HEK293 (cell line): ENCODE results near the gene PKHD1.

Source experiments
- CTCF ChIA-PET: fragments of 350-600 bp; formaldehyde crosslinking; extraction: SDS; loops from one replicate; lab custom pipeline; 2021; ENCODE audit warnings: antibody characterized with exemption; lab: Yijun Ruan, JAX
- POLR2A ChIA-PET: fragments of 300-600 bp; formaldehyde crosslinking; extraction: SDS; loops from one replicate; lab custom pipeline; 2020; ENCODE audit warnings: antibody characterized with exemption, inconsistent platforms; lab: Yijun Ruan, JAX
- H3K27ac ChIP-seq: fragments of 200-500 bp; sonication (Bioruptor generic); 2 replicates; pipeline ENCODE4 v1.5.1; 2014; ENCODE audit warnings: low read depth, low read length, control low read depth, inconsistent platforms; ENCODE audit errors: extremely low read depth
- H3K36me3 ChIP-seq, 2 experiments: fragments of 200-500 bp in 1 of 2; sonication (Bioruptor generic) in 1 of 2; 1 replicate in 1 of 2; 2 replicates in 1 of 2; pipeline ENCODE4 v1.5.1; 2014 to 2017; ENCODE audit warnings: inconsistent platforms in 2 of 2, low read length in 2 of 2; ENCODE audit not compliant: control insufficient read depth in 2 of 2, insufficient read depth in 1 of 2
- H3K4me1 ChIP-seq: fragments of 200-500 bp; sonication (Bioruptor generic); 2 replicates; pipeline ENCODE4 v1.5.1; 2014; ENCODE audit warnings: mild to moderate bottlenecking, low read length, inconsistent platforms; ENCODE audit not compliant: control insufficient read depth, insufficient read depth
- H3K4me3 ChIP-seq: 2 replicates; pipeline ENCODE4 v1.5.1; 2011; ENCODE audit warnings: low read depth, mild to moderate bottlenecking, control low read depth, low read length, moderate library complexity
- H3K9me3 ChIP-seq: fragments of 200-500 bp; sonication (Bioruptor generic); 2 replicates; pipeline ENCODE4 v1.5.1; 2014; ENCODE audit warnings: low read depth, low read length, inconsistent platforms; ENCODE audit not compliant: control insufficient read depth, insufficient read depth
- GLIS1 ChIP-seq: fragments of 450-650 bp; formaldehyde crosslinking; IDR thresholded peaks from 2 replicates; pipeline ENCODE4 v1.5.1; 2016; ENCODE audit warnings: missing biosample characterization, missing genetic modification characterization
- SETDB1 ChIP-seq: IDR thresholded peaks from one replicate; pipeline ENCODE4 v1.6.1; 2017; ENCODE audit warnings: mild to moderate bottlenecking, low read length, moderate library complexity, mixed read lengths; ENCODE audit not compliant: insufficient read length
- TRIM28 ChIP-seq: IDR thresholded peaks from 2 replicates; pipeline ENCODE4 v1.6.1; 2011; ENCODE audit warnings: low read length, control low read depth, borderline replicate concordance
- WT1 ChIP-seq: fragments of 450-650 bp; formaldehyde crosslinking; IDR thresholded peaks from 2 replicates; pipeline ENCODE4 v1.5.1; 2016; ENCODE audit warnings: missing biosample characterization, missing genetic modification characterization
- ZFP41 ChIP-seq: fragments of 450-650 bp; formaldehyde crosslinking; IDR thresholded peaks from 2 replicates; pipeline ENCODE4 v1.5.1; 2016; ENCODE audit warnings: missing biosample characterization, missing genetic modification characterization, borderline replicate concordance
- ZIC2 ChIP-seq: fragments of 450-650 bp; formaldehyde crosslinking; IDR thresholded peaks from 2 replicates; pipeline ENCODE4 v1.5.1; 2016; ENCODE audit warnings: missing biosample characterization, missing genetic modification characterization
- ZNF132 ChIP-seq: fragments of 450-650 bp; formaldehyde crosslinking; IDR thresholded peaks from 2 replicates; pipeline ENCODE4 v1.5.1; 2017; ENCODE audit warnings: missing biosample characterization, missing genetic modification characterization, borderline replicate concordance
- ZNF146 ChIP-seq: fragments of 450-650 bp; formaldehyde crosslinking; IDR thresholded peaks from 2 replicates; pipeline ENCODE4 v1.5.1; 2016; ENCODE audit warnings: missing biosample characterization, missing genetic modification characterization
- ZNF16 ChIP-seq: fragments of 450-650 bp; formaldehyde crosslinking; IDR thresholded peaks from 2 replicates; pipeline ENCODE4 v1.5.1; 2016; ENCODE audit warnings: low read depth, missing biosample characterization, missing genetic modification characterization
- ZNF23 ChIP-seq: fragments of 450-650 bp; formaldehyde crosslinking; IDR thresholded peaks from 2 replicates; pipeline ENCODE4 v1.5.1; 2016; ENCODE audit warnings: missing biosample characterization, missing genetic modification characterization, borderline replicate concordance
- ZNF48 ChIP-seq: fragments of 450-650 bp; formaldehyde crosslinking; IDR thresholded peaks from 2 replicates; pipeline ENCODE4 v1.5.1; 2016; ENCODE audit warnings: missing biosample characterization, missing genetic modification characterization
- ZNF660 ChIP-seq: fragments of 450-650 bp; IDR thresholded peaks from 2 replicates; pipeline ENCODE4 v1.5.1; 2018; ENCODE audit warnings: missing biosample characterization, mild to moderate bottlenecking, missing genetic modification characterization
- ZNF664 ChIP-seq: fragments of 450-650 bp; formaldehyde crosslinking; IDR thresholded peaks from 2 replicates; pipeline ENCODE4 v1.5.1; 2016; ENCODE audit warnings: missing biosample characterization, missing genetic modification characterization
- ZXDB ChIP-seq: fragments of 450-650 bp; formaldehyde crosslinking; IDR thresholded peaks from 2 replicates; pipeline ENCODE4 v1.5.1; 2016; ENCODE audit warnings: missing biosample characterization, missing genetic modification characterization
- TF ChIP-seq, protein P1 (sequence below): fragments of 450-650 bp; formaldehyde crosslinking; IDR thresholded peaks from 2 replicates; pipeline ENCODE4 v1.5.1; 2016; ENCODE audit warnings: missing biosample characterization, missing genetic modification characterization
- TF ChIP-seq, protein P2 (sequence below): fragments of 450-650 bp; IDR thresholded peaks from 2 replicates; pipeline ENCODE4 v1.5.1; 2018; ENCODE audit warnings: missing biosample characterization, missing genetic modification characterization
- TF ChIP-seq, protein P3 (sequence below): fragments of 450-650 bp; formaldehyde crosslinking; conservative IDR thresholded peaks from 2 replicates; pipeline ENCODE4 v1.5.1; 2016; ENCODE audit warnings: low read depth, missing biosample characterization, missing genetic modification characterization
- TF ChIP-seq, protein P4 (sequence below): fragments of 450-650 bp; formaldehyde crosslinking; IDR thresholded peaks from 2 replicates; pipeline ENCODE4 v1.5.1; 2017; ENCODE audit warnings: missing biosample characterization, missing genetic modification characterization
- TF ChIP-seq, protein P5 (sequence below): fragments of 450-650 bp; formaldehyde crosslinking; IDR thresholded peaks from 2 replicates; pipeline ENCODE4 v1.5.1; 2016; ENCODE audit warnings: missing biosample characterization, missing genetic modification characterization

The PKHD1 gene

DNA sequence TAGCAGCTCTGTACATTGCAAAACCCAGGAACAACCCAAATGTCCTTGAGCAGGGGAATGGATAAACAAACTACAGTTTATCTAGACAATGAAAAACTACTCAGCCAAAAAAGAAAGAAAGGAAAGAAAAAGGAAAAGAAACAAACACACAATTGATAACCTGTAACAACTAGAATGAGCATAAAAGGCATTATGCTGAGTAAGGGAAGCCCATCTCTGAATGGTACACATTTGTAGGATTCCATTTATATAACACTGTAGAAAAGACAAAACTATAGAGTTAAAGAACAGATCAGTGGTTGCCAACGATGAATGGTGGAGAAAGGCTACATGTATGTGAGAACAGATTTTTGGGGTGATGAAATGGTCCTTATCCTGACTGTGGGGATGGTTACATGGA is 454.0 kb downstream of the PKHD1 start:
- no peak overlapping the region for H3K4me3 ChIP-seq
- no peak overlapping the region for H3K27ac ChIP-seq
- H3K36me3 ChIP-seq = no peaks in the 10 kb centered on the region
- POLR2A ChIA-PET = no interaction called here
- no peaks in the 10 kb centered on the region for H3K9me3 ChIP-seq
- no peak for TF ChIP-seq ZFP41 (tag by site-specific recombination)
- TF ChIP-seq ZNF660 (tag by site-specific recombination) = no peak
- TF ChIP-seq, protein P1, sequence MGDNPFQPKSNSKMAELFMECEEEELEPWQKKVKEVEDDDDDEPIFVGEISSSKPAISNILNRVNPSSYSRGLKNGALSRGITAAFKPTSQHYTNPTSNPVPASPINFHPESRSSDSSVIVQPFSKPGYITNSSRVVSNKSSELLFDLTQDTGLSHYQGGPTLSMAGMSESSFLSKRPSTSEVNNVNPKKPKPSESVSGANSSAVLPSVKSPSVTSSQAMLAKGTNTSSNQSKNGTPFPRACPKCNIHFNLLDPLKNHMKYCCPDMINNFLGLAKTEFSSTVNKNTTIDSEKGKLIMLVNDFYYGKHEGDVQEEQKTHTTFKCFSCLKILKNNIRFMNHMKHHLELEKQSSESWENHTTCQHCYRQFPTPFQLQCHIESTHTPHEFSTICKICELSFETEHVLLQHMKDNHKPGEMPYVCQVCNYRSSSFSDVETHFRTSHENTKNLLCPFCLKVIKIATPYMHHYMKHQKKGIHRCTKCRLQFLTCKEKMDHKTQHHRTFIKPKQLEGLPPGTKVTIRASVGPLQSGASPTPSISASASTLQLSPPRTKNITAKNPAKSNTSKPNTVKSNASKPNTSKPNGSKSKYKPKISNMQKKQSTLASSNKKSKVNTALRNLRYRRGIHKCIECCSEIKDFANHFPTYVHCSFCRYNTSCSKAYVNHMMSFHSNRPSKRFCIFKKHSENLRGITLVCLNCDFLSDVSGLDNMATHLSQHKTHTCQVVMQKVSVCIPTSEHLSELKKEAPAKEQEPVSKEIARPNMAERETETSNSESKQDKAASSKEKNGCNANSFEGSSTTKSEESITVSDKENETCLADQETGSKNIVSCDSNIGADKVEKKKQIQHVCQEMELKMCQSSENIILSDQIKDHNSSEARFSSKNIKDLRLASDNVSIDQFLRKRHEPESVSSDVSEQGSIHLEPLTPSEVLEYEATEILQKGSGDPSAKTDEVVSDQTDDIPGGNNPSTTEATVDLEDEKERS = no peak
- TF ChIP-seq, protein P2, sequence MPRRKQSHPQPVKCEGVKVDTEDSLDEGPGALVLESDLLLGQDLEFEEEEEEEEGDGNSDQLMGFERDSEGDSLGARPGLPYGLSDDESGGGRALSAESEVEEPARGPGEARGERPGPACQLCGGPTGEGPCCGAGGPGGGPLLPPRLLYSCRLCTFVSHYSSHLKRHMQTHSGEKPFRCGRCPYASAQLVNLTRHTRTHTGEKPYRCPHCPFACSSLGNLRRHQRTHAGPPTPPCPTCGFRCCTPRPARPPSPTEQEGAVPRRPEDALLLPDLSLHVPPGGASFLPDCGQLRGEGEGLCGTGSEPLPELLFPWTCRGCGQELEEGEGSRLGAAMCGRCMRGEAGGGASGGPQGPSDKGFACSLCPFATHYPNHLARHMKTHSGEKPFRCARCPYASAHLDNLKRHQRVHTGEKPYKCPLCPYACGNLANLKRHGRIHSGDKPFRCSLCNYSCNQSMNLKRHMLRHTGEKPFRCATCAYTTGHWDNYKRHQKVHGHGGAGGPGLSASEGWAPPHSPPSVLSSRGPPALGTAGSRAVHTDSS (tag by site-specific recombination) = no peak
- no peak for TF ChIP-seq ZNF48 (tag by site-specific recombination)
- TF ChIP-seq ZNF16 (tag by site-specific recombination) = no peak
- no peak for TF ChIP-seq ZNF664 (tag by site-specific recombination)
- TF ChIP-seq, protein P3, sequence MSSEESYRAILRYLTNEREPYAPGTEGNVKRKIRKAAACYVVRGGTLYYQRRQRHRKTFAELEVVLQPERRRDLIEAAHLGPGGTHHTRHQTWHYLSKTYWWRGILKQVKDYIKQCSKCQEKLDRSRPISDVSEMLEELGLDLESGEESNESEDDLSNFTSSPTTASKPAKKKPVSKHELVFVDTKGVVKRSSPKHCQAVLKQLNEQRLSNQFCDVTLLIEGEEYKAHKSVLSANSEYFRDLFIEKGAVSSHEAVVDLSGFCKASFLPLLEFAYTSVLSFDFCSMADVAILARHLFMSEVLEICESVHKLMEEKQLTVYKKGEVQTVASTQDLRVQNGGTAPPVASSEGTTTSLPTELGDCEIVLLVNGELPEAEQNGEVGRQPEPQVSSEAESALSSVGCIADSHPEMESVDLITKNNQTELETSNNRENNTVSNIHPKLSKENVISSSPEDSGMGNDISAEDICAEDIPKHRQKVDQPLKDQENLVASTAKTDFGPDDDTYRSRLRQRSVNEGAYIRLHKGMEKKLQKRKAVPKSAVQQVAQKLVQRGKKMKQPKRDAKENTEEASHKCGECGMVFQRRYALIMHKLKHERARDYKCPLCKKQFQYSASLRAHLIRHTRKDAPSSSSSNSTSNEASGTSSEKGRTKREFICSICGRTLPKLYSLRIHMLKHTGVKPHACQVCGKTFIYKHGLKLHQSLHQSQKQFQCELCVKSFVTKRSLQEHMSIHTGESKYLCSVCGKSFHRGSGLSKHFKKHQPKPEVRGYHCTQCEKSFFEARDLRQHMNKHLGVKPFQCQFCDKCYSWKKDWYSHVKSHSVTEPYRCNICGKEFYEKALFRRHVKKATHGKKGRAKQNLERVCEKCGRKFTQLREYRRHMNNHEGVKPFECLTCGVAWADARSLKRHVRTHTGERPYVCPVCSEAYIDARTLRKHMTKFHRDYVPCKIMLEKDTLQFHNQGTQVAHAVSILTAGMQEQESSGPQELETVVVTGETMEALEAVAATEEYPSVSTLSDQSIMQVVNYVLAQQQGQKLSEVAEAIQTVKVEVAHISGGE (tag by site-specific recombination) = no peak
- TF ChIP-seq ZIC2 (tag by site-specific recombination) = no peak
- no peak for TF ChIP-seq GLIS1 (tag by site-specific recombination)
- TF ChIP-seq WT1 (tag by site-specific recombination) = no peak
- TF ChIP-seq, protein P4, sequence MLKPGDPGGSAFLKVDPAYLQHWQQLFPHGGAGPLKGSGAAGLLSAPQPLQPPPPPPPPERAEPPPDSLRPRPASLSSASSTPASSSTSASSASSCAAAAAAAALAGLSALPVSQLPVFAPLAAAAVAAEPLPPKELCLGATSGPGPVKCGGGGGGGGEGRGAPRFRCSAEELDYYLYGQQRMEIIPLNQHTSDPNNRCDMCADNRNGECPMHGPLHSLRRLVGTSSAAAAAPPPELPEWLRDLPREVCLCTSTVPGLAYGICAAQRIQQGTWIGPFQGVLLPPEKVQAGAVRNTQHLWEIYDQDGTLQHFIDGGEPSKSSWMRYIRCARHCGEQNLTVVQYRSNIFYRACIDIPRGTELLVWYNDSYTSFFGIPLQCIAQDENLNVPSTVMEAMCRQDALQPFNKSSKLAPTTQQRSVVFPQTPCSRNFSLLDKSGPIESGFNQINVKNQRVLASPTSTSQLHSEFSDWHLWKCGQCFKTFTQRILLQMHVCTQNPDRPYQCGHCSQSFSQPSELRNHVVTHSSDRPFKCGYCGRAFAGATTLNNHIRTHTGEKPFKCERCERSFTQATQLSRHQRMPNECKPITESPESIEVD (tag by site-specific recombination) = no peak
- TF ChIP-seq, protein P5, sequence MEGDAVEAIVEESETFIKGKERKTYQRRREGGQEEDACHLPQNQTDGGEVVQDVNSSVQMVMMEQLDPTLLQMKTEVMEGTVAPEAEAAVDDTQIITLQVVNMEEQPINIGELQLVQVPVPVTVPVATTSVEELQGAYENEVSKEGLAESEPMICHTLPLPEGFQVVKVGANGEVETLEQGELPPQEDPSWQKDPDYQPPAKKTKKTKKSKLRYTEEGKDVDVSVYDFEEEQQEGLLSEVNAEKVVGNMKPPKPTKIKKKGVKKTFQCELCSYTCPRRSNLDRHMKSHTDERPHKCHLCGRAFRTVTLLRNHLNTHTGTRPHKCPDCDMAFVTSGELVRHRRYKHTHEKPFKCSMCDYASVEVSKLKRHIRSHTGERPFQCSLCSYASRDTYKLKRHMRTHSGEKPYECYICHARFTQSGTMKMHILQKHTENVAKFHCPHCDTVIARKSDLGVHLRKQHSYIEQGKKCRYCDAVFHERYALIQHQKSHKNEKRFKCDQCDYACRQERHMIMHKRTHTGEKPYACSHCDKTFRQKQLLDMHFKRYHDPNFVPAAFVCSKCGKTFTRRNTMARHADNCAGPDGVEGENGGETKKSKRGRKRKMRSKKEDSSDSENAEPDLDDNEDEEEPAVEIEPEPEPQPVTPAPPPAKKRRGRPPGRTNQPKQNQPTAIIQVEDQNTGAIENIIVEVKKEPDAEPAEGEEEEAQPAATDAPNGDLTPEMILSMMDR (tag by site-specific recombination) = no peak
- TF ChIP-seq TRIM28 = no peak
- no peak for TF ChIP-seq SETDB1
- TF ChIP-seq ZXDB (tag by site-specific recombination) = no peak
- no peak for TF ChIP-seq ZNF23 (tag by site-specific recombination)
- no peak for TF ChIP-seq ZNF146 (tag by site-specific recombination)
- no peak for TF ChIP-seq ZNF132 (tag by site-specific recombination)
- TF ChIP-seq, all 188 proteins: peak for 0
- H3K4me1 ChIP-seq = no peaks in the 10 kb centered on the region
- CTCF ChIA-PET = no interaction called here
